SK-N-SH (cell line): ENCODE measurements around the gene CEP131. TPM values are rescaled to one million over a fixed set of nuclear protein-coding genes. Genes with fewer than 3 reads are reported as not detected.

ENCODE experiments used
- CTCF ChIA-PET: fragments of 300-600, 350-600 bp; formaldehyde crosslinking; extraction: SDS; loops from one replicate; lab custom pipeline; 2021; lab: Yijun Ruan, JAX
- POLR2A ChIA-PET: fragments of 350-600 bp; sonication (Branson Sonifier 250); formaldehyde crosslinking; extraction: SDS; loops from one replicate; lab custom pipeline; 2020; ENCODE audit warnings: antibody characterized with exemption, inconsistent platforms; lab: Yijun Ruan, JAX
- DNase-seq: peaks from one replicate; pipeline ENCODE4 v3.0.0; 2012
- H2AFZ ChIP-seq: fragments of 200-600 bp; sonication (generic); 2 replicates; pipeline ENCODE4 v1.8.1; 2016; ENCODE audit warnings: antibody characterized with exemption, mild to moderate bottlenecking, low read depth
- H3F3A ChIP-seq: fragments of 200-600 bp; sonication (generic); replicated peaks from 2 replicates; pipeline ENCODE3; 2016; ENCODE audit warnings: antibody characterized with exemption, mild to moderate bottlenecking; ENCODE audit not compliant: insufficient read depth
- H3K27ac ChIP-seq, 2 experiments: fragments of 200-500 bp in 1 of 2; fragments of 200-600 bp in 1 of 2; sonication (Bioruptor generic) in 1 of 2; sonication (generic), shearing (Covaris generic) in 1 of 2; 2 replicates each; pipeline versions ENCODE4 v1.5.1 to v1.6.1; 2014 to 2016; ENCODE audit warnings: low read depth in 2 of 2, inconsistent platforms in 1 of 2, low read length in 1 of 2, mild to moderate bottlenecking in 1 of 2, mixed read lengths in 1 of 2
- H3K27me3 ChIP-seq: fragments of 200-600 bp; sonication (generic), shearing (Covaris generic); 2 replicates; pipeline ENCODE4 v1.6.1; 2016; ENCODE audit warnings: mixed run types; ENCODE audit not compliant: insufficient read depth
- H3K36me3 ChIP-seq, 2 experiments: fragments of 200-500 bp in 1 of 2; fragments of 200-600 bp in 1 of 2; sonication (Bioruptor generic) in 1 of 2; sonication (generic) in 1 of 2; replicated peaks in 1 of 2; 2 replicates each; pipeline versions ENCODE3 to v1.5.1; 2014 to 2016; ENCODE audit warnings: low read length in 1 of 2, mild to moderate bottlenecking in 1 of 2; ENCODE audit not compliant: insufficient read depth in 2 of 2, control insufficient read depth in 1 of 2
- H3K4me1 ChIP-seq, 2 experiments: fragments of 200-500 bp in 1 of 2; fragments of 200-600 bp in 1 of 2; sonication (Bioruptor generic) in 1 of 2; sonication (generic), shearing (Covaris generic) in 1 of 2; 2 replicates each; pipeline versions ENCODE4 v1.5.1 to v1.6.1; 2014 to 2016; ENCODE audit warnings: low read depth in 1 of 2, low read length in 1 of 2, mixed run types in 1 of 2; ENCODE audit not compliant: insufficient read depth in 2 of 2, control insufficient read depth in 1 of 2
- H3K4me2 ChIP-seq: fragments of 200-600 bp; sonication (generic), shearing (Covaris generic); 2 replicates; pipeline ENCODE4 v1.6.1; 2017; ENCODE audit warnings: mixed run types
- H3K4me3 ChIP-seq, 2 experiments: fragments of 200-500 bp in 1 of 2; fragments of 200-600 bp in 1 of 2; sonication (Bioruptor generic) in 1 of 2; sonication (generic), shearing (Covaris generic) in 1 of 2; 2 replicates each; pipeline versions ENCODE4 v1.5.1 to v1.8.1; 2014 to 2016; ENCODE audit warnings: low read depth in 2 of 2, inconsistent platforms in 1 of 2, low read length in 1 of 2, mild to moderate bottlenecking in 1 of 2, mixed read lengths in 1 of 2, moderate library complexity in 1 of 2
- H3K79me2 ChIP-seq: fragments of 200-600 bp; sonication (generic); 2 replicates; pipeline ENCODE4 v1.8.1; 2017; ENCODE audit warnings: mild to moderate bottlenecking; ENCODE audit not compliant: insufficient read depth
- H3K9ac ChIP-seq: fragments of 200-600 bp; sonication (generic); 2 replicates; pipeline ENCODE4 v1.6.1; 2017; ENCODE audit warnings: mixed run types
- H3K9me2 ChIP-seq: fragments of 200-600 bp; sonication (generic); 2 replicates; pipeline ENCODE4 v1.6.1; 2017; ENCODE audit warnings: mixed run types
- H3K9me3 ChIP-seq: fragments of 200-600 bp; sonication (generic); 2 replicates; pipeline ENCODE4 v1.6.1; 2017; ENCODE audit warnings: mixed run types, mild to moderate bottlenecking, moderate library complexity
- H4K20me1 ChIP-seq: fragments of 200-600 bp; sonication (generic); 2 replicates; pipeline ENCODE4 v1.6.1; 2017; ENCODE audit warnings: mild to moderate bottlenecking, mixed run types; ENCODE audit not compliant: insufficient read depth
- CHD2 ChIP-seq: fragments of 150-350 bp; IDR thresholded peaks from 2 replicates; pipeline ENCODE4 v1.6.1; 2018; ENCODE audit warnings: low read length; ENCODE audit not compliant: partially characterized antibody
- ELF1 ChIP-seq: IDR thresholded peaks from 2 replicates; pipeline ENCODE4 v1.4.0; 2012
- EZH2phosphoT487 ChIP-seq: fragments of 200-600 bp; sonication (generic); IDR thresholded peaks from 2 replicates; pipeline ENCODE4 v1.6.1; 2017; ENCODE audit warnings: low read depth, mixed run types, mild to moderate bottlenecking, antibody characterized with exemption, moderate library complexity, borderline replicate concordance
- FOXJ3 ChIP-seq: sonication (generic); formaldehyde crosslinking; IDR thresholded peaks from 2 replicates; pipeline ENCODE4 v1.5.1; 2020; ENCODE audit warnings: mild to moderate bottlenecking, missing genetic modification reagents
- FOXM1 ChIP-seq: IDR thresholded peaks from 2 replicates; pipeline ENCODE4 v1.4.0; 2012; ENCODE audit warnings: low read depth, mild to moderate bottlenecking
- GATA2 ChIP-seq: sonication (generic); formaldehyde crosslinking; IDR thresholded peaks from 2 replicates; pipeline ENCODE4 v1.5.0; 2020; ENCODE audit warnings: mild to moderate bottlenecking, missing genetic modification reagents
- MEF2A ChIP-seq: IDR thresholded peaks from 2 replicates; pipeline ENCODE4 v1.4.0; 2012; ENCODE audit warnings: low read depth, borderline replicate concordance
- MXI1 ChIP-seq: IDR thresholded peaks from 2 replicates; pipeline ENCODE4 v1.6.1; 2012; ENCODE audit warnings: mild to moderate bottlenecking, low read depth, low read length, improper control_type of control experiment
- NFIC ChIP-seq: IDR thresholded peaks from 2 replicates; pipeline ENCODE4 v1.4.0; 2012; ENCODE audit warnings: borderline replicate concordance
- NRF1 ChIP-seq: IDR thresholded peaks from 2 replicates; pipeline ENCODE4 v1.6.1; 2012; ENCODE audit warnings: low read depth, mild to moderate bottlenecking, low read length
- POLR2AphosphoS5 ChIP-seq: IDR thresholded peaks from 2 replicates; pipeline ENCODE4 v1.6.1; 2012; ENCODE audit warnings: low read depth, low read length
- RAD21 ChIP-seq: IDR thresholded peaks from 2 replicates; pipeline ENCODE4 v1.6.1; 2012; ENCODE audit warnings: mild to moderate bottlenecking, low read length
- RXRA ChIP-seq: IDR thresholded peaks from 2 replicates; pipeline ENCODE4 v1.4.0; 2012; ENCODE audit warnings: low read depth, mild to moderate bottlenecking, borderline replicate concordance
- SIN3A ChIP-seq: IDR thresholded peaks from 2 replicates; pipeline ENCODE4 v1.6.1; 2012; ENCODE audit warnings: low read depth, mild to moderate bottlenecking, low read length, moderate library complexity, borderline replicate concordance
- TAF1 ChIP-seq: IDR thresholded peaks from 2 replicates; pipeline ENCODE4 v1.6.1; 2012; ENCODE audit warnings: low read depth, mild to moderate bottlenecking, low read length, moderate library complexity, borderline replicate concordance
- TCF12 ChIP-seq: IDR thresholded peaks from 2 replicates; pipeline ENCODE4 v1.4.0; 2012
- YY1 ChIP-seq: IDR thresholded peaks from 2 replicates; pipeline ENCODE4 v1.4.0; 2012; ENCODE audit warnings: low read depth, mild to moderate bottlenecking
- WGBS: methylation state at CpG from one replicate; pipeline ENCODE4 v1.1.6; 2017; ENCODE audit warnings: low lambda C conversion rate; 5-methylcytosine and 5-hydroxymethylcytosine counted together
- polyA plus RNA-seq, 3 experiments: library from polyadenylated mRNA; depleted of rRNA; stranded (reverse); fragments of >200 nt; gene quantifications; 2 replicates each; pipeline ENCODE4 v1.2.3, GENCODE V29; 2012
- TF ChIP-seq, protein P1 (sequence below): IDR thresholded peaks from 2 replicates; pipeline ENCODE4 v1.4.0; 2012; ENCODE audit warnings: low read depth, borderline replicate concordance
- TF ChIP-seq, protein P2 (sequence below): fragments of 150-350 bp; IDR thresholded peaks from 2 replicates; pipeline ENCODE4 v1.6.1; 2017; ENCODE audit warnings: antibody characterized with exemption, low read length, low read depth, borderline replicate concordance
- TF ChIP-seq, protein P3 (sequence below): IDR thresholded peaks from 2 replicates; pipeline ENCODE4; 2012

Gene CEP131
- polyA plus RNA-seq, 1 of the 3 experiments (the other 2 are of a cell fraction): 34.8 TPM

DNA sequence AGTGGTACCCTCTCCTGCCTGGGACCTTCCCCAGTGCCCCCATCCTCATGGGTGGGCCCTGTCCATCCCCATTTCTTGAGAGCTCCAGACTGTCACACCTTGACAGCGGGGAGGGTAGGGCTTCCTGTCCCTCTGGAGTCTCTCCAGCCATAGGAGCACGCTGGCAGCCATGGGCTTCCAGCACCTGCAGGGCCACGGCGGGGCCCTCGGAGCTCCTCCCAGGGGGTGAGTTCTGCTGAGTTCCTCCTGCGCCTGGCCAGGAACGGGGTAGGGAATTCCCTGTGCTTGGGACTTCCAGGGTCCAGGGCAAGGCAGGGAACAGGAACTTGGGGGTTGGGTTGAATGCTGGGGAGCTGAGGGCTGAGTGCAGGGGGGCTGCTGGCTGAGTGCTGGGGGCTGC, 33.7 kb downstream of the CEP131 start:
- POLR2A ChIA-PET: interaction anchor here (1.1 kb wide), 1 partner anchor 10 kb away, joined by 4 read pairs; no protein-coding TSS in a partner anchor
- TF ChIP-seq POLR2AphosphoS5 (no peak), EZH2phosphoT487 (no peak), ELF1 (no peak), SIN3A (no peak), NRF1 (no peak), RXRA (no peak), CHD2 (no peak), MXI1 (no peak), GATA2 (CRISPR knock-in tag) (no peak), MEF2A (no peak), NFIC (no peak), FOXM1 (no peak), TAF1 (no peak), RAD21 (no peak), TCF12 (no peak)
- TF ChIP-seq, protein P1, sequence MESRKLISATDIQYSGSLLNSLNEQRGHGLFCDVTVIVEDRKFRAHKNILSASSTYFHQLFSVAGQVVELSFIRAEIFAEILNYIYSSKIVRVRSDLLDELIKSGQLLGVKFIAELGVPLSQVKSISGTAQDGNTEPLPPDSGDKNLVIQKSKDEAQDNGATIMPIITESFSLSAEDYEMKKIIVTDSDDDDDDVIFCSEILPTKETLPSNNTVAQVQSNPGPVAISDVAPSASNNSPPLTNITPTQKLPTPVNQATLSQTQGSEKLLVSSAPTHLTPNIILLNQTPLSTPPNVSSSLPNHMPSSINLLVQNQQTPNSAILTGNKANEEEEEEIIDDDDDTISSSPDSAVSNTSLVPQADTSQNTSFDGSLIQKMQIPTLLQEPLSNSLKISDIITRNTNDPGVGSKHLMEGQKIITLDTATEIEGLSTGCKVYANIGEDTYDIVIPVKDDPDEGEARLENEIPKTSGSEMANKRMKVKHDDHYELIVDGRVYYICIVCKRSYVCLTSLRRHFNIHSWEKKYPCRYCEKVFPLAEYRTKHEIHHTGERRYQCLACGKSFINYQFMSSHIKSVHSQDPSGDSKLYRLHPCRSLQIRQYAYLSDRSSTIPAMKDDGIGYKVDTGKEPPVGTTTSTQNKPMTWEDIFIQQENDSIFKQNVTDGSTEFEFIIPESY: no peak
- TF ChIP-seq, protein P2, sequence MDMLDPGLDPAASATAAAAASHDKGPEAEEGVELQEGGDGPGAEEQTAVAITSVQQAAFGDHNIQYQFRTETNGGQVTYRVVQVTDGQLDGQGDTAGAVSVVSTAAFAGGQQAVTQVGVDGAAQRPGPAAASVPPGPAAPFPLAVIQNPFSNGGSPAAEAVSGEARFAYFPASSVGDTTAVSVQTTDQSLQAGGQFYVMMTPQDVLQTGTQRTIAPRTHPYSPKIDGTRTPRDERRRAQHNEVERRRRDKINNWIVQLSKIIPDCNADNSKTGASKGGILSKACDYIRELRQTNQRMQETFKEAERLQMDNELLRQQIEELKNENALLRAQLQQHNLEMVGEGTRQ: no peak
- TF ChIP-seq, all 33 proteins: peak for 0
- WGBS: 96% methylated on average over 7 of the region's 7 CpGs
- DNase-seq: no peak
- H3K9ac ChIP-seq: no peak overlapping the region
- H3K4me2 ChIP-seq: no peak overlapping the region
- H3F3A ChIP-seq: peaks cover 5% of the 10 kb centered on the region
- H3K9me2 ChIP-seq: no peaks in the 10 kb centered on the region
- H3K9me3 ChIP-seq: no peaks in the 10 kb centered on the region
- H3K4me1 ChIP-seq: peaks cover 0 to 2% of the 10 kb centered on the region in 2 experiments; a peak in 1 of 4 replicates
- H3K4me3 ChIP-seq: no peak overlapping the region
- no peak overlapping the region for H3K27ac ChIP-seq
- no peaks in the 10 kb centered on the region for H3K79me2 ChIP-seq
- no peaks in the 10 kb centered on the region for H3K27me3 ChIP-seq
- no peak overlapping the region for H2AFZ ChIP-seq
- no peaks in the 10 kb centered on the region for H4K20me1 ChIP-seq
- peaks cover 0 to 11% of the 10 kb centered on the region in 2 experiments for H3K36me3 ChIP-seq
- CTCF ChIA-PET: interaction anchor here (0.9 to 6.3 kb wide), 7 partner anchors 12 to 86 kb away, joined by 3 to 46 read pairs (median 5); no protein-coding TSS in a partner anchor

DNA sequence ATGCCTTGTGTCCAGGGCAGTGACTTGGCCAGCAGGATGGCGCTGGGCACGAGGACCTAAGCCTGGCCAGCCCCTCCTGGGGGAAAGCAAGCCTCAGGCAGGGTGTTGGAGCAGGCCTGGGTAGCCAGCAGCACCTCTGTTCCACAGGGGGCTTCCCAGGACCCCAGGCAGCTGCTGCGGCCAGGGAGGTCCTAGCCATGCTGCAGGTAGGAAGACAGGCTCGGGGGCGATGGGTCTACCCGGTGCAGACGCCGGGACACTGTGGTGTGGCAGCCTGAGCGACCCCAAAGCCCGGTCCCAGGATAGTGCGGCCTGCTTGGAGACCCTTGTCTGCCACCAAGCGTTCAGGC, 34.3 kb downstream of the CEP131 start:
- Histone ChIP-seq H3K79me2 (no peaks in the 10 kb centered on the region), H3K4me2 (no peak overlapping the region), H3K4me1 (peaks cover 0 to 2% of the 10 kb centered on the region in 2 experiments; a peak in 1 of 4 replicates), H3K4me3 (no peak overlapping the region), H4K20me1 (no peaks in the 10 kb centered on the region), H3K36me3 (peaks cover 0 to 11% of the 10 kb centered on the region in 2 experiments)
- POLR2A ChIA-PET: no interaction called here
- DNase-seq: no peak
- TF ChIP-seq RXRA: no peak
- TF ChIP-seq NRF1: no peak
- no peak for TF ChIP-seq EZH2phosphoT487
- TF ChIP-seq FOXJ3 (CRISPR knock-in tag): no peak
- TF ChIP-seq MXI1: no peak
- TF ChIP-seq YY1: no peak
- no peak for TF ChIP-seq CHD2
- TF ChIP-seq ELF1: no peak
- no peak for TF ChIP-seq FOXM1
- TF ChIP-seq, protein P3, sequence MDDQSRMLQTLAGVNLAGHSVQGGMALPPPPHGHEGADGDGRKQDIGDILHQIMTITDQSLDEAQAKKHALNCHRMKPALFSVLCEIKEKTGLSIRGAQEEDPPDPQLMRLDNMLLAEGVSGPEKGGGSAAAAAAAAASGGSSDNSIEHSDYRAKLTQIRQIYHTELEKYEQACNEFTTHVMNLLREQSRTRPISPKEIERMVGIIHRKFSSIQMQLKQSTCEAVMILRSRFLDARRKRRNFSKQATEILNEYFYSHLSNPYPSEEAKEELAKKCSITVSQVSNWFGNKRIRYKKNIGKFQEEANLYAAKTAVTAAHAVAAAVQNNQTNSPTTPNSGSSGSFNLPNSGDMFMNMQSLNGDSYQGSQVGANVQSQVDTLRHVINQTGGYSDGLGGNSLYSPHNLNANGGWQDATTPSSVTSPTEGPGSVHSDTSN: no peak
- TF ChIP-seq NFIC: no peak
- TF ChIP-seq, protein P1: no peak
- TF ChIP-seq, all 33 proteins: peak for 0
- H2AFZ ChIP-seq: no peak overlapping the region
- 87% methylated on average over 12 of the region's 12 CpGs for WGBS
- no peak overlapping the region for H3K27ac ChIP-seq
- H3F3A ChIP-seq: peaks cover 5% of the 10 kb centered on the region
- no peaks in the 10 kb centered on the region for H3K27me3 ChIP-seq
- no peaks in the 10 kb centered on the region for H3K9me3 ChIP-seq
- CTCF ChIA-PET: interaction anchor here (1.4 to 6.3 kb wide), 4 partner anchors 12 to 87 kb away, joined by 3 to 46 read pairs (median 16); no protein-coding TSS in a partner anchor
- no peaks in the 10 kb centered on the region for H3K9me2 ChIP-seq
- no peak overlapping the region for H3K9ac ChIP-seq
